ENCODE measurements around the gene LYSMD3.
A peak's percentile ranks its signal among the peaks of the same experiment; 100 is the strongest.
"Not testable (repeated sequence)": the region's sequence is repeated elsewhere in the genome, so short reads cannot be mapped to it uniquely, and the experiment has no call there.

LYSMD3 gene

GRCh38 chr5:90529194-90529938 is at the start of gene LYSMD3:
TSS of gene LYSMD3 (minus strand) at chr5:90529584. CDS start at chr5:90525289, 4,295 bp downstream.
- DNase-seq: peak; percentile 96

- not testable (repeated sequence) for DNase-seq
Measured at GRCh38 chr5:90576566-90576965, 47.2 kb upstream of the LYSMD3 start.

DNA sequence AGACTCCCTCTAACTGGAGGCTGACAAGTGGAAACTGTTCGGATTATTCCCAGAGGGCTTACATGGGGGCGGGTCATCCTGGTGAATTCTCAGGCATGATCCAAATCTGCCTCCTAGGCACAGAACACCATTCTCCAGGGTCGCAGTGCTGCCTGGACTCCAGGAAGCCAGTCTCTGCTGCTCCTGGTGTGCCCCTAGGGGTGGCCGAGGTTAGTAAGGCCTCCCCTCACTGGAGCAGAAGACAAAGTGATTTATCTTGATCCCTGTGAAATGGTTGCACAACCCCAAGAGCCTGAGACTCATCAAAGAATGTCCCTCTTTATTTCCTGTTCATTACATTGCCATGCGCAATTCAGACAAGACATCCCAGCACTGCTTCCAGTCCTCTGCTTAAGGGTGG is 46.3 kb upstream of the LYSMD3 start:
- DNase-seq: no peak

DNA sequence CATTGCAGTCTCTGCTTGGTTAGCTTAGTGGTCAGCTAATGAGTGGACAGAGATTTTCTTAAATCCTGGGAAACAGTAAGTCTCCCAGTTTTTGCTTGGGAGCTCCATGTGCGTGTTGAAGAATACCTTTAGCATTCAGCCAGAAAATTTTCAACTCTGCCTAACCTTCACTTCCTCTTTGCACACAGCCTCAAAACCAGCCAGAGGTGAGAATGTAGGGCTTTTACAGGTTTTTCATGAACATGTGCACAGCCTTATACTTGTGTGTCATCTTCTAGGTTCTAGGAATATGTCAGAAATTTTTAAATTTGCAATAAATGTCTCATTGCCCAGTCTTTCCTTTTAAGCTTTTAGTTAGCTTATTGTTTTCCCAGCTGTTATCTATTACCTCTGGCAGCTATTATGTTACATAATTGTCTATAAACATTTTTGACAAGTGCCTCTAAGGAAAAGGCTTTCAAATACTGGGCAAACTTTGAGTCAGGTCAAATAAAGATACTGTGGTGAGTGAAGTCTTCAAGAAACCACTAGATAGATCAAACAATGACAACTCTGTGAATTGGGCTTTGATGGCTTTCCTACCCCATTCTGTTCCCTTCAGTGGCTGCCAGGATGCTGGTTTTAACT is 41.9 kb upstream of the LYSMD3 start:
- DNase-seq: no peak

DNA sequence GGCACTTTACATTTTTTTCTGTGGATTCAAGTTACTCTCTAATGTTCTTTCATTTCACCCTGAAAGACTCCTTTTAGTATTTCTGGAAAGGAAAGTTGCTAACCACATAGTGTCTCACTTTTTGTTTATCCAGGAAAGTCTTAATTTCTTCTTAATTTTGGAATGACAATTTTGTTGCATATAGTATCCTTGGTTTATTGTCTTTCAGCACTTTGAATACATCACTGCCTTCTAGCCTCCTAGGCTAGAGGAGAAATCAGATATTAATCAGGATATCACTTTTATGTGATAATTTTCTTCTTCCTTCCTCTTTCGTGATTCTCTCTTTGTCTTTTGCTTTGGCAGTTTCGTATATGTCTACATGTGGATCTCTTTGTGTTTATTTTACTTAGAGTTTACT is 40.6 kb upstream of the LYSMD3 start:
- no peak for DNase-seq

DNA sequence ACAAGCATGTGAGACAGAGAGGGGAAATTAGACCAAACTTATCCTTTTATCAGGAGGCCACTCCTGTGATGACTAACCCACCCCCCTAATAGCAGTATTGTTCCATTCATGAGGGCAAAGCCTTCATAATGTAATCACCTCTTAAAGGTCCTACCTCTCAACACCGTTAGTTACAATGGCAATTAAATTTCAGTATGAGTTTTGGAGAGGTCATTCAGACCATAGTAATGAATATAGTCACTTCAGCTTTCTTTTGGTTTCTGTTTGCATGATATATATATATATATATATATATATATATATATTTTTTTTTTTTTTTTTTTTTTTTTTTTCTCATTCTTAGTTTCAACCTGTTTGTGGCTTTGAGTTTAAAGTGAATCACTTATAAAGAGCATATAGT is 39.7 kb upstream of the LYSMD3 start:
- no peak for DNase-seq

DNA sequence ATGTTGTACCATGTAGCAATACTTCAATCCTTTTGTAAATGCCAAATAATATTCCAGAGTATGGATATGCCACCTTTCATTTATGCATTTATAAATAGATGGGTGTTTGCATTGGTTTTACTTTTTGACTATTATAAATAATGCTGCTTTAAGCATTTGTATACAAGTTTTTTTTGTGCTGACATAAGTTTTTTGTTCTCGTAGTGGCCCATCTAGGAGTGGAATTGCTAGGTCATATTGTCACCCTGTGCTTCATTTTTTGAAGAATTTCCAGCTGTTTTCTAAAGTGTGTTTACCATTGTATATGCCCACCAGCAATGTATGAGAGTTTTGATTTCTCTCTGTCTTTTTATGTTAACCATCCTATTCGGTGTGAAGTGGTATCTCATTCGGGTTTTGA is 36.1 kb upstream of the LYSMD3 start:
- no peak for DNase-seq

DNA sequence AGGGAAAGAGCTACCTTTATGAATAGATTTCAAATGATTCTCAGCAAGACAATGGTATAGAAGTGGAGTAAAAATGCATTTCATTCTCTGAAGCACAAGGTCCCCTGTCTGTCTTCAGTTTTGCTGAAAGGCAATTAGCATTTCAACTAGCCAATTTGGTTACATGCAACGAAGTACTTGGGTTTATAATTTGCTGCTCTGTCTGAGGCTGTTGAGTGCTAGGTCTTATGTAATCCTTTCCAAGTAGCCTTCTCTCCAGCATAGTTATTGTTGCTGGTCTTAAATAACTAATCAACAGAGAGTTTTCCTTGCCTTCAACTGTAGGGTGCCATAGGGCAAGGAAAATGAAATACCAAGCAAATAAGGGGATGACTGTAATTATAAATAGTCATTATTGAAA is 33.7 kb upstream of the LYSMD3 start:
- DNase-seq: no peak

DNA sequence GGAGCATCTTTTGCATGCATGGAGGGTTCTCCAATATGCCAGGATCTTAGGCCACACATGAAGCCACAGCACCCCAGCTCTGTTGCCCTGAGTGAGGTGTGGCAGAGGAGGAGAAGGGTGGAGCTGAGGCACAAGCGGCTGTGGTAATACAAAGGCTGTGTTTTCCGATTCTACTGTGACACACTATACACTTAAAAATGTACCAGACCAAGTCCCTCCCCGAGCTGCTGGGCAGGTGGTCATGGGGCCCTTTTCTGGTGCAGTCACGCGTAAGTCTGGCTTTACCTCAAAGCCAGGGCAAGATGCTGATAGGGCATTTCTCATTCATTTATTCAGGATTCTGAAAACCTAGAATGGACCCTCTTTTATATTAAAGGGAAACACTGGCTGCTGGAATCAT is 33.0 kb upstream of the LYSMD3 start:
- no peak for DNase-seq

DNA sequence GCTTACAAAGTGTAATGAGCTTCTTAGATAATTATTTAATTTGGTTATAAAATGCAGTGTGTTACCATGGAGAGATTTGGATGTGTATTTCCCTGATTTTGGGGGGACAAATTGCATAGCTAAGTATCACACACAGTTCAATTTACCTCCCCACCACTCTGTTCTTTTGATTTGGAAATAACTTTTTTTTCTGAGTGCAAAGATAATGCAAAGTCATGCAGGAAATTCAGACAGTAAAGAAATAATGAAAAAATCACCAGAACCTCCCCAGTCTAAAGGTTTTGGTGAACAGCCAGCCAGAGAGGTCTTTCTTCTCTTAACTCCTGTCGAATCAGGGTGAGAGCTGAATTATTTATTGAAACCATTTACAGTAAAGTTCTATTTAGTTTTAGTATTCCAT is 32.4 kb upstream of the LYSMD3 start:
- DNase-seq: no peak

DNA sequence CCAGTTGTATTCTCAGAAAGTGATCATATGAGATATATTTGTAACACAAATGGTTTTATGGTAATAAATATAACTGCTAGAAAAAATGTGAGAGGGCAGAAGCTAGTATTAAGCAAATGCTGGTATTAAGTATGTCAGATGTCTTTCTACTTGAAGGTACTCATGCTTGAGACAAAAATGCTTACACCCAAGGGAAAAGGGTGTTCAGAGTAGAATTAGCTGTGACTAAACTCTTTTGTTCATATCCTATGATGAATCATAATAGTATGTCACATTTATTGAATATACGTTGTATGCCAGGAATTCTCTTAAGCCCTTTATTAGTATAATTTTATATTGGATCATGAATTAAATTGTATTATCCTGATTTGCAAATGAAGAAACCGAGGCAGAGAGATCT is 31.4 kb upstream of the LYSMD3 start:
- no peak for DNase-seq

- no peak for DNase-seq
Measured at GRCh38 chr5:90558344-90559192, 29.2 kb upstream of the LYSMD3 start, which contains the start of gene ADGRV1. TSS of gene ADGRV1 (plus strand) at chr5:90558797. CDS start at chr5:90558896, 99 bp downstream.

- no peak for DNase-seq
Measured at GRCh38 chr5:90557871-90558270, 28.5 kb upstream of the LYSMD3 start.

- no peak for DNase-seq
Measured at GRCh38 chr5:90557391-90557790, 28.0 kb upstream of the LYSMD3 start.

- DNase-seq: no peak
Measured at GRCh38 chr5:90555666-90556065, 26.3 kb upstream of the LYSMD3 start.

- DNase-seq: no peak
Measured at GRCh38 chr5:90554358-90555006, 25.1 kb upstream of the LYSMD3 start.

DNA sequence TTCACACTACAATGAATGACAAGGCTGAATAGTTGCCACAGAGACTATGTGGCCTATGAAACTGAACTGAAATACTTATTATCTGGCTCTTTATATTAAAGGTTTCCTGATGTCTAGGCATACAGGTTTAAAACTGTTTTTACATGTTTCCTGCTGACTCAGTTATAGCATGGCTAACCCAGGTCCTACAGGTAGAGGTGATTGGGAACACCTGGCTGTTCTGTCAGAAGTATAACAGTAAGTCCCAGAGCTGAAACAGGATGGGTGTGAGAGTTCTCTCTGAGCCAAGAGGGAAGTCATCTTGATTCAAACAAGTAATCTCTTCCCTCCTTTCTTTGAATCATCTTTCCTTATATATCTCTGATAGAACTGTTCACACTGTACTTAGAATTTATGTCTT is 24.3 kb upstream of the LYSMD3 start:
- no peak for DNase-seq

DNA sequence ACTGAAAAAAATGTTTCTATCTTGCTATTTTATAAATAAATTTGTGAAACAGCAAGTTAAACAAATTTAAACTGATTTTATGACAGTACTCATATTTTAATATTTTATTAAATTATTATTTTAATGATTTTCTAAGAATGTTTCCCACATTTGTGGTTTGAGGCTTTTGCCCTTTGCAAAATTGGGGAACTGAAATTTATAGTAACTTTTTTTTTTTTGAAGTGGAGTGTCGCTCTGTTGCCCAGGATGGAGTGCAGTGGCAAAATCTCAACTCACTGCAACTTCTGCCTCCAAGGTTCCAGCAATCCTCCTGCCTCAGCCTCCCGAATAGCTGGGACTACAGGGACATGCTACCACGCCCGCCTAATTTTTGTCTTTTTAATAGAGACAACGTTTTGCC is 22.0 kb upstream of the LYSMD3 start:
- DNase-seq: no peak

DNA sequence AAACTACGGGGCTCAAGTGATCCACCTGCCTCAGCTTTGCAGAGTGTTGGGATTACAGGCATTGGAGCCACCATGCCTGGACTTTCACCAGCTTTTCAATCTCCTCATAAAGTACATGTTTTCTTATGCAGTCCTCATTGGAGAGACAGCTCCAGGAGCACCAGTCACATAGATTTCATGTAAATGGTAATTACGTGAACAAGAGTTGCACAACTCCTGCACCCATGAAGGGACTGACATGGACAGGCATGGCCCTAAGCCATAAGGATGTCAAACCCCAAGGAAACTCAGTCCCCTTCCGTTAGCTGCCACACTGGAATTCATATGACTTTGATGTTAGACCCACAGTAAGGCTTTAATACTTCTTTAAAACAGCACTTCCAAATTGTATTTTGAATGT is 21.6 kb upstream of the LYSMD3 start:
- DNase-seq: no peak

DNA sequence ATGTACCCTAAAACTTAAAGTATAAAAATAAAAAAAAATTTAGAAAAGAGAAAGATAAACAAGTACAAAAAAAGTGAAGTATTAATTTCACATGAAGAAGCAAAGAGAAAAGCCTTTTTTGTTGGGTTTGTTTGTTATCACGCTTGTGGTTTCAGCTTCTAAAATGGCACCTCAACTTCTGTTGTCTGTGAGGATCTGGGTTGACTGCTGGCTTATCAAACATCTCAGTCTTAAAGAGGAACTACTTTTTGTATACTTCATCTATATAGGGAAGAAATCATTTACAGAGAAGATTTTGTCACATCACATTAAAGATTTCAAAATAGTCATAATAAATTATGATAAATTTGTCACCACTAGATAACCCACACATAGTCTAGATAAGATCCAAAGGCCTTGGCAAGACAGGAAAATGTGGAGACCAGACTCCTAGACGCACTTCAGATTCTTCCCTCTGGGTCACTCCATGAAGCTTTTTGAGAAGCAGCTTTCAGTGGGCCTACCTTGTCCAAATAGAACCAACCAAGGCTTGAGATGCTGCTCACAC is 20.4 kb upstream of the LYSMD3 start:
- DNase-seq: no peak

DNA sequence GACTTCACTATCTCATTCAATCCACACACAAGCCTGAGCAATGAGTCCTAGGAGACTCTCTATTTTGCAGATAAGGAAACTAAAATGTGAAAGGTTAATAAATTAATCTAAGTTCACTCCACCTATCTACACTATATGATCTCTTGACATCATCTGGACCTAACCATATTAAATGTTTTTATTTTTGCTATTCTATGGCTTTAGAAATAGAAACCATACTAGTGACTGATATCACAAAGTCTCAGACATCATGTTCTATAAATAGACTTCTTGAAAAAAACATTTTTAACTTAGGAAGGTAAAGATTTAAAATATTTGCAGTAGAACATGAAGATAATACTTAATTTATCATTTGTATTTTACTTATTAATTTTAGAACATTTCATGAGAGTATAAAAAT is 19.8 kb upstream of the LYSMD3 start:
- DNase-seq: no peak

- no peak for DNase-seq
Measured at GRCh38 chr5:90548069-90548593, 18.7 kb upstream of the LYSMD3 start.

GRCh38 chr5:90547072-90547536 is 17.7 kb upstream of the LYSMD3 start:
- no peak for DNase-seq

Measured in CD4-positive, alpha-beta T cell treated with Interleukin-17A for 1 hour (primary cell).